ENCODE results near the gene ANKRD23.

- TF ChIP-seq CTCF (IDR thresholded peaks at IDR 0.05) (no peak), POLR2A (IDR thresholded peaks at IDR 0.05) (no peak)
Measured at GRCh38 chr2:96813656-96814055, 30.2 kb downstream of the ANKRD23 start.

Data from heart left ventricle (tissue), 13 donors.